HG03520 (cell line): ENCODE measurements around the gene NXPE4.
"Not testable (repeated sequence)": the region's sequence is repeated elsewhere in the genome, so short reads cannot be mapped to it uniquely, and the experiment has no call there.

Source experiments
- ATAC-seq: cut with Tn5 transposase; IDR thresholded peaks from one replicate; pipeline ENCODE4 v1.9.1; 2021; ENCODE audit warnings: mild to moderate bottlenecking, moderate library complexity; ENCODE audit not compliant: unreplicated experiment

The NXPE4 gene

DNA sequence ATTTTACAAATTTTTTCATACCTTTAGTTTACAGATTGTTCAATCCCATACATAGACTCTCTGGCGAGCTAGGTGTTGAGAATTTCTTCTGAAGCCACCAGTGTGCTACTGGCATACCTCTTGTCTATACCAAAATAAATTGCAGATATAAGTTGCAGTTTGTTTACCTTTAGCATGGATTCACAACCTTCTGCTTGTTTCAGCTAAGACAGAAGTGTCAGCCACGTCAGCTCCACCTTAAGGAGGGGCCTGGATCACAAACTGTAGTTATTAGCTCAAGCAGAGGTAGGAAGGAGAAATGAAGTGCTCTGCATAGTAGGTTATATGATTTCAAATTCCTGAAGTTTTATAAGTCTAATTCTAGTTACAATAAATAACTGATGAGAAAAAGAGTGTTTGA, at the start of gene NXPE4:
NXPE4 (minus strand) TSS at position 216 of the 400 bp plus-strand sequence. CDS start 1,027 bp downstream, outside the sequence.
- ATAC-seq = no peak

DNA sequence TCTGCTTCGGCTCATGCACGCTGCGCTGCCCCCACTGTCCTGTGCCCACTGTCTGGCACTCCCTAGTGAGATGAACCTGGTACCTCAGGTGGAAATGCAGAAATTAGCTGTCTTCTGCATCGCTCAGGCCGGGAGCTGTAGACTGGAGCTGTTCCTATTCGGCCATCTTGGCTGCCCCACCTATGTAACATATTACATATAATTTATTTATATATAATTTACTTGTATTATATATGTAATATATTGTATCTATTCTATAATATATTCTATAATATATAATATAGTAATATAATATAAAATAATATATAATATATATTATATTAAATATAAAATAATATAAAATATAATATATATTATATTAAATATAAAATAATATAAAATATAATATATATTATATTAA, 43.9 kb upstream of the NXPE4 start:
- not testable (repeated sequence) for ATAC-seq

- ATAC-seq = not testable (repeated sequence)
Measured at GRCh38 chr11:114631445-114631965, 35.9 kb upstream of the NXPE4 start.

DNA sequence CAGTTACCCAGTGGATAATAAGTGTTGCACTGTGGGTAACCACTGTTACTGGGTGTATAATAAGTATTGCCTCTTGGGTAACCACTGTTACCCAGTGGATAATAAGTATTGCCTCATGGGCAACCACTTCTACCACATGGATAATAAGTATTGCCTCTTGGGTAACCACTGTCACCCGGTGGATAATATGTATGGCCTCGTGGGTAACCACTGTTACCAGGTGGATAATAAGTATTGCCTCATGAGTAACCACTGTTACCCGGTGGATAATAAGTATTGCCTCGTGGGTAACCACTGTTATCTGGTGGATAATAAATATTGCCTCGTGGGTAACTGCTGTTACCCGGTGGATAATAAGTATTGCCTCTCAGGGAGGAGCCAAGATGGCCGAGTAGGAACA, 29.7 kb upstream of the NXPE4 start:
- no peak for ATAC-seq

GRCh38 chr11:114624455-114625207, 29.0 kb upstream of the NXPE4 start:
- no peak for ATAC-seq

DNA sequence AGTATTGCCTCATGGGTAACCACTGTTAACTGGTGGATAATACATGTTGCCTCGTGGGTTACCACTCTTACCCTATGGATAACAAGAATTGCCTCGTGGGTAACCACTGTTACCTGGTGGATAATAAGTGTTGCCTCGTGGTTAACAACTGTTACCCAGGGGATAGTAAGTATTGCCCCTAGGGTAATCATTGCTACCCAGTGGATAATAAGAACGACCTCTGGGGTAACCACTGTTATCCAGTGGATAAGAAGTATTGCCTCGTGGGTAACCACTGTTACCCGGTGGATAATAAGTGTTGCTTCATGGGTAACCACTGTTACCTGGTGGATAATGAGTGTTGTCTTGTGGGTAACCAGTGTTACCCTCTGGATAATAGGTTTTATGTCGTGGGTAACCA, 28.1 kb upstream of the NXPE4 start:
- no peak for ATAC-seq

- ATAC-seq = no peak
Measured at GRCh38 chr11:114622858-114623257, 27.3 kb upstream of the NXPE4 start.

GRCh38 chr11:114621950-114622809, 26.6 kb upstream of the NXPE4 start:
- no peak for ATAC-seq

DNA sequence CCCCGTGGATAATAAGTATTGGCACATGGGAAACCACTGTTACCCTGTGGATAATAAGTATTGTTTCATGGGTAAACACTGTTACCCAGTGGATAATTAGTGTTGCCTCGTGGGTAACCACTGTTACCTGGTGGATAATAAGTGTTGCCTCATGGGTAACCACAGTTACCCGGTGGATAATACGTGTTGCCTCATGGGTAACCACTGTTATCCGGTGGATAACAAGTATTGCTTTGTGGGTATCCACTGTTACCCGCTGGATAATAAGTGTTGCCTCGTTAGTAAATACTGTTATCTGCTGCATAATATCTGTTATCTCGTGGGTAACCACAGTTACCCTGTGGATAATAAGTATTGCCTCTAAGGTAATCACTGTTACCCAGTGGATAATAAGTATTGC, 25.5 kb upstream of the NXPE4 start:
- no peak for ATAC-seq

DNA sequence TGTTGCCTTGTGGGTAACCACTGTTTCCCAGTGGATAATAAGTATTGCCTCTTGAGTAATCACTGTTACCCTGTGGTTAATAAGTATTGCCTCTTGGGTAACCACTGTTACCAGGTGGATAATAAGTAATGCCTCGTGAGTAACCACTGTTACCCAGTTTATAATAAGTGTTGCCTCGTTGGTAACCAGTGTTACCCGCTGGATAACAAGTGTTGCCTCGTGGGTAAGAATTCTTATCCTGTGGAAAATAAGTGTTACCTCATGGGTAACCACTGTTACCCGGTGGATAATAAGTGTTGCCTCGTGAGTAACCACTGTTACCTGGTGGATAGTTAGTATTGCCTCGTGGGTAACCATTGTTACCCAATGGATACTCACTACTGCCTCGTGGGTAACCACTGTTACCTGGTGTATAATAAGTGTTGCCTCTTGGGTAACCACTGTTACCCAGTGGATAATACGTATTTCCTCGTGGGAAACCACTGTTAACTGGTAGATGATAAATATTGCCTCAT, 24.1 kb upstream of the NXPE4 start:
- ATAC-seq = no peak

DNA sequence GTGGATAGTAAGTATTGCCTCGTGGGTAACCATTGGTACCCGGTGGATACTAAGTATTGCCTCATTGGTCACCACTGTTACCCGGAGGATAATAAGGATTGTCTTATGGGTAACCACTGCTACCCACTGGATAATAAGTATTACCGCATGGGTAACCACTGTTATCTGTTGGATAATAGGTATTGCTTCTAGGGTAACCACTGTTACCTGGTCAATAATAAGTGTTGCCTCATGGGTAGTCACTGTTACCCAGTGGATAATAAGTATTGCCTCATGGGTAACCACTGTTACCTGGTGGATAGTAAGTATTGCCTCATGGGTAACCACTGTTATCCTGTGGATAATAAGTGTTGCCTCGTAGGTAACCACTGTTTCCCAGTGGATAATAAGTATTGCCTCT, 22.6 kb upstream of the NXPE4 start:
- ATAC-seq = no peak

DNA sequence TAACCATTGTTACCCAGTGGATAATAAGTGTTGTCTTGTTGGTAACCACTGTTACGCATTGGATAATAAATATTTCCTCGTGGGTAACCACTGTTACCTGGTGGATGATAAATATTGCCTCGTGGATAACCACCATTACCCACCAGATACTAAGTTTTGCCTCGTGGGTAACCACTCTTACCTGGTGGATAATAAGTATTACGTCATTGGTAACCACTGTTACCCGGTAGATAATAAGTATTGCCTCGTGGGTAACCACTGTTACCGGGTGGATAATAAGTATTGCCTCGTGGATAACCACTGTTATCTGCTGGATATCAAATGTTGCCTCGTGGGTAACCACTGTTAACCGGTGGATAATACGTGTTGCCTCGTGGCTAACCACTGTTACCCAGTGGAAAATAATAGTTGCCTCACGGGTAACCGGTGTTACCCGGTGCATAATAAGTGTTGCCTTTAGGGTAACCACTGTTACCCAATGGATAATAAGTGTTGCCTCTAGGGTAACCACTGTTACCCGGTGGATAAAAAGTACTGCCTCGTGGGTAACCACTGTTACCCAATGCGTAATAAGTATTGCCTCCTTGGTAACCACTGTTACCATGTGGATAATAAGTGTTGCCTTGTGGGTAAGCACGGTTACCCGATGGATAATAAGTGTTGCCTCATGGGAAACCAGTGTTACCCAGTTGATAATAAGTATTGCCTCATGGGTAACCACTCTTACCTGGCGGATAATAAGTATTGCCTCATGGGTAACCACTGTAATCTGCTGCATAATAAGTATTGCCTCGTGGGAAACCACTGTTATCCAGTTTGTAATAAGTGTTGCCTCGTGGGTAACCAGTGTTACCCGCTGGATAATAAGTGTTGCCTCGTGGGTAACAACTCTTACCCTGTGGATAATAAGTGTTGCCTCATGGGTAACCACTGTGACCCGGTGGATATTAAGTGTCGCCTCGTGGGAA, 21.9 kb upstream of the NXPE4 start:
- ATAC-seq = no peak

GRCh38 chr11:114616516-114616915, 20.9 kb upstream of the NXPE4 start:
- ATAC-seq = no peak

DNA sequence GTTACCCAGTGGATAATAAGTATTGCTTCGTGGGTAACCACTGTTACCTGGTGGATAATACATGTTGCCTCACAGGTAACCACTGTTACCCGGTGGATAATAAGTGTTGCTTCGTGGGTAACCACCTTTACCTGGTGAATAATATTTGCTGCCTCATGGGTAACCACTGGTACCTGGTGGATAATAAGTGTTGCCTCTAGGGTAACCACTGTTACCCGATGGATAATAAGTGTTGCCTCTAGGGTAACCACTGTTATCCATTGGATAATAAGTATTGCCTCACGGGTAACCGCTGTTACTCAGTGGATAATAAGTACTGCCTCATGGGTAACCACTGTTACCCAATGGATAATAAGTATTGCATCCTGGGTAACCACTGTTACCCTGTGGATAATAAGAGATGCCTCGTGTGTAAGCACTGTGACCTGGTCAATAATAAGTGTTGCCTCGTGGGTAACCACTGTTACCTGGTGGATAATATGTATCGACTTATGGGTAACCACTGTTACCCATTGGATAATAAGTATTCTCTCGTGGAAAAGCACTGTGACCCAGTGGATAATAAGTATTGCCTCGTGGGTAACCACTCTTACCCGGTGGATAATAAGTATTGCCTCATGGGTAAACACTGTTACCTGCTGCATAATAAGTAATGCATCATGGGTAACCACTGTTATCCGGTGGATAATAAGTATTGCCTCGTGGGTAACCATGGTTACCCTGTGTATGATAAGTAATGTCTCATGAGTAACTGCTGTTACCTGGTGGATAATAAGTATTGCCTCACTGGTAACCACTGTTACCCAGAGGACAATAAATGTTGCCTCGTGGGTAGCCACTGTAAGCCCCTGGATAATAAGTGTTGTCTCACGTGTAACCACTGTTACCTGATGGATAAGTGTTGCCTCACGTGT, 20.1 kb upstream of the NXPE4 start:
- no peak for ATAC-seq

- ATAC-seq = no peak
Measured at GRCh38 chr11:114614127-114614720, 18.6 kb upstream of the NXPE4 start.

DNA sequence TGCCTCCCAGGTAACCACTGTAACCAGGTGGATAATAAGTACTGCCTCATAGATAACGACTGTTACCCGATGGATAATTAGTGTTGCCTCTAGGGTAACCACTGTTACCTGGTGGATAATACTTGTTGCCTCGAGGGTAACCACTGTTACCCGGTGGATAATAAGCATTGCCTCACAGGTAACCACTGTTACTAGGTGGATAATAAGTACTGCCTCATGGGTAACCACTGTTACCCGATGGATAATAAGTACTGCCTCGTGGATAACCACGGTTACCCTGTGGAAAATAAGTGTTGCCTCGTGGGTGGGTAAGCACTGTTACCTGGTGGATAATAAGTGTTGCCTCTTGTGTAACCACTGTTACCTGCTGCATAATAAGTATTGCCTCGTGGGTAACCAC, 17.5 kb upstream of the NXPE4 start:
- not testable (repeated sequence) for ATAC-seq

- ATAC-seq = no peak
Measured at GRCh38 chr11:114612686-114613085, 17.1 kb upstream of the NXPE4 start.

- ATAC-seq = not testable (repeated sequence)
Measured at GRCh38 chr11:114612199-114612598, 16.6 kb upstream of the NXPE4 start.
